Measurements from ENCODE around the gene COL5A2.
A peak's percentile ranks its signal among the peaks of the same experiment; 100 is the strongest.

COL5A2 gene

GRCh38 chr2:189155795-189156194 lies 23.8 kb downstream of the COL5A2 start:
- Histone ChIP-seq H3K27ac (no peak overlapping the region), H3K36me3 (replicated peaks) (no peaks in the 10 kb centered on the region), H3K27me3 (replicated peaks) (no peaks in the 10 kb centered on the region), H3K4me3 (ENCODE audit: low read depth, low read length) (no peak overlapping the region)
- in situ Hi-C loops (cut with HindIII; ENCODE audit: low pct_ligation_motif_present, low sequenced_read_pairs), result no loop called here
- DNase-seq, result no peak
- no peak for TF ChIP-seq CTCF (IDR thresholded peaks at IDR 0.05; ENCODE audit: low read depth, low read length, missing control alignments)

DNA sequence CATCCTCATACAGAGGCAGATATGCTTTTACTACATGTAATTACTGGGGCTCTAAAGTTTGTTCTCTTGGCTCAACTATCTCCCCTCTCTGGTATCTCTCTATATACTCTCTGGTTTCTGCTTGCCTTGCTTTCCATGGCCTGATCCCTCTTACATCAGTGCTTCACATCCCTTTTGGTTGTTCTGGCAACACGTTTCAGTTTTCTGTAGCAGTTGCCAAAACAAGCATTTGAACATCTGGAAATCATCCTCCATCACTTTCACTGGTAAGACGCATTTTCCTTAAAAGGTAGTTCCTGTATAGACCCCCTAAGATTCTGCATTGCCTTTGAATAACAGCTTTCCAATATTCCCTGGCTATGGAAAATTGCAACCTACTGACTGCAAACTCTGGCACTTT lies 25.9 kb downstream of the COL5A2 start:
- no peak for TF ChIP-seq CTCF (IDR thresholded peaks at IDR 0.05; ENCODE audit: low read depth, low read length, missing control alignments)
- Histone ChIP-seq H3K27me3 (replicated peaks) (no peaks in the 10 kb centered on the region), H3K27ac (no peak overlapping the region), H3K36me3 (replicated peaks) (no peaks in the 10 kb centered on the region), H3K4me3 (ENCODE audit: low read depth, low read length) (no peak overlapping the region)
- peak; percentile 67 for DNase-seq
- in situ Hi-C loops (cut with HindIII; ENCODE audit: low pct_ligation_motif_present, low sequenced_read_pairs), result no loop called here

GRCh38 chr2:189152483-189152882 lies 27.1 kb downstream of the COL5A2 start:
- Histone ChIP-seq H3K27ac (no peak overlapping the region), H3K4me3 (ENCODE audit: low read depth, low read length) (no peak overlapping the region)

DNA sequence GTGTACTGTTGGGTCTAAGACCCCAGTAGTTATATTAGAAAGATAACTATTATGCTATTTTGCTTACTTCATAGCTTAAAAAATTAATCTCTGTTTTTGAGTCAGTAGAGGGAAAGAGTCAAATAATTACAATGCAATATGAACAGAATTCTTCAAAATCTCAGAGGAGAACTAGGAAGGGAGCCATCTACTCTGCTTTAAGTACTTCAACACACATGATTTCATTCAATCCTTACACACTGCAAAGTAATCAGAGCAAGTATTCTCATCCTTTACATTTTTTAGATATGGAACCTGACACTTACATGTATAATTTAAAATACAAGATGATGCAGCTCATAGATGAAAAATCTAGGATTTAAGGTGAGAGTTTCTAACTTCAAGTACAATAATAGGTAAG lies 27.7 kb downstream of the COL5A2 start:
- Histone ChIP-seq H3K27me3 (replicated peaks) (no peaks in the 10 kb centered on the region), H3K27ac (no peak overlapping the region), H3K36me3 (replicated peaks) (no peaks in the 10 kb centered on the region), H3K4me3 (ENCODE audit: low read depth, low read length) (no peak overlapping the region)
- in situ Hi-C loops (cut with HindIII; ENCODE audit: low pct_ligation_motif_present, low sequenced_read_pairs), result no loop called here
- no peak for TF ChIP-seq CTCF (IDR thresholded peaks at IDR 0.05; ENCODE audit: low read depth, low read length, missing control alignments)
- DNase-seq, result no peak

More at GRCh38 chr2:189152483-189152882, 27.1 kb downstream of the COL5A2 start:
- no peak for TF ChIP-seq CTCF (IDR thresholded peaks at IDR 0.05; ENCODE audit: low read depth, low read length, missing control alignments)
- Histone ChIP-seq H3K36me3 (replicated peaks) (no peaks in the 10 kb centered on the region), H3K27me3 (replicated peaks) (no peaks in the 10 kb centered on the region)
- in situ Hi-C loops (cut with HindIII; ENCODE audit: low pct_ligation_motif_present, low sequenced_read_pairs), result no loop called here
- DNase-seq, result no peak

GRCh38 chr2:189150033-189150432 lies 29.5 kb downstream of the COL5A2 start:
- Histone ChIP-seq H3K27ac (no peak overlapping the region), H3K4me3 (ENCODE audit: low read depth, low read length) (no peak overlapping the region), H3K36me3 (replicated peaks) (no peaks in the 10 kb centered on the region), H3K27me3 (replicated peaks) (no peaks in the 10 kb centered on the region)
- in situ Hi-C loops (cut with HindIII; ENCODE audit: low pct_ligation_motif_present, low sequenced_read_pairs), result no loop called here
- DNase-seq, result no peak
- TF ChIP-seq CTCF (IDR thresholded peaks at IDR 0.05; ENCODE audit: low read depth, low read length, missing control alignments), result no peak

DNA sequence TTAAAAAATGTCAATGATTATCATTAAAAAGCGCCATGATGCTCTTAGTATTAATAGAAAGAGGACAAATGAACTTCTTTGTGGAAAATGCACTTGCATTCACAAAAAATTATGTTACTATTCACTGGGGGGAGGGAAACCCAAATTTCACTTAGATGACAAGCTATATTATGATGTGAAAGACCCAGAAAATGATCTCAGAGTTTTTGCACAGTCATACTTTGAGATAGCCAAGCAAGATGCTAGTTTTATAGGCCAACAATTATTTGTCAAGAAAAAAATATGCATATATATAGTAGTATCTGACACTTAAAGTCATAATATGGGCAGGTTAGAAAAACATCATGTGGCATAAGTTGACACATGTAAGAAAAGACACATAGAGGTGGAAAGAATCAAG lies 31.6 kb downstream of the COL5A2 start:
- Histone ChIP-seq H3K27ac (no peak overlapping the region), H3K4me3 (ENCODE audit: low read depth, low read length) (no peak overlapping the region), H3K27me3 (replicated peaks) (no peaks in the 10 kb centered on the region), H3K36me3 (replicated peaks) (peaks cover 2% of the 10 kb centered on the region)
- TF ChIP-seq CTCF (IDR thresholded peaks at IDR 0.05; ENCODE audit: low read depth, low read length, missing control alignments), result no peak
- DNase-seq, result no peak
- in situ Hi-C loops (cut with HindIII; ENCODE audit: low pct_ligation_motif_present, low sequenced_read_pairs), result no loop called here

Measured in brain microvascular endothelial cell (primary cell).